ENCODE data around the gene SH3RF3. TPM values are rescaled to one million over a fixed set of nuclear protein-coding genes. Genes with fewer than 3 reads are reported as not detected.

SH3RF3 gene
- total RNA-seq, 2 donors from 2014 or later, result 8.0 to 8.8 TPM

DNA sequence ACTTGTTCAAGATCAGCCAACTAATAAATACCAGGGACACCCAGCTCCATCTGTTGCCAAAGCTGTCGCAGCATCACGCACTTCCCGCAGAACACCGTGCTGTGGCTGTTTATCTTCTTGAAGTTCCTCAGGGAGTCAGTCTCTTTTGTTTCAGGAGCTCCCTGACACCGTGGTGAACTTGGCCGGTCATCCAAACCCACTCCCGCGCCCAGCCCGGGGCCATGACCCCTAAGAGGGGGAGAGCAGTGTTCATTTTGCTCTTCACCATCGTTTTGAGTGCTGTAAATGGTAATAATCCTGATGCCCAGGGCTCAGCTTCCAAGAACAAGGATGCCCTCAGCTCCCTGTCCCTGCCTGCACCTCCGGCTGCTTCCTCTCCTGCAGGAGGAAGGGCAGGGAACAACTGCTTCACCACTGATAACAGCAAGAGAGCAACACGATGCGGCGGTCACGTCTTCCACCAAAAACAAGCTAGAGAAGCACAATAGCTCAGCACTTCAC, 353.4 kb downstream of the SH3RF3 start:
- H3K27ac ChIP-seq, result peak overlapping the region; percentile 46 to 63
- no peaks in the 10 kb centered on the region for H3K36me3 ChIP-seq
- no peaks in the 10 kb centered on the region for H3K9me3 ChIP-seq
- no peak for TF ChIP-seq CTCF (IDR thresholded peaks at IDR 0.05)
- H3K4me3 ChIP-seq, result no peak overlapping the region
- DNase-seq (ENCODE audit: low spot score), result peak; percentile 71
- no peaks in the 10 kb centered on the region for H3K27me3 ChIP-seq
- peaks cover 0 to 40% of the 10 kb centered on the region in 2 donors for H3K4me1 ChIP-seq

DNA sequence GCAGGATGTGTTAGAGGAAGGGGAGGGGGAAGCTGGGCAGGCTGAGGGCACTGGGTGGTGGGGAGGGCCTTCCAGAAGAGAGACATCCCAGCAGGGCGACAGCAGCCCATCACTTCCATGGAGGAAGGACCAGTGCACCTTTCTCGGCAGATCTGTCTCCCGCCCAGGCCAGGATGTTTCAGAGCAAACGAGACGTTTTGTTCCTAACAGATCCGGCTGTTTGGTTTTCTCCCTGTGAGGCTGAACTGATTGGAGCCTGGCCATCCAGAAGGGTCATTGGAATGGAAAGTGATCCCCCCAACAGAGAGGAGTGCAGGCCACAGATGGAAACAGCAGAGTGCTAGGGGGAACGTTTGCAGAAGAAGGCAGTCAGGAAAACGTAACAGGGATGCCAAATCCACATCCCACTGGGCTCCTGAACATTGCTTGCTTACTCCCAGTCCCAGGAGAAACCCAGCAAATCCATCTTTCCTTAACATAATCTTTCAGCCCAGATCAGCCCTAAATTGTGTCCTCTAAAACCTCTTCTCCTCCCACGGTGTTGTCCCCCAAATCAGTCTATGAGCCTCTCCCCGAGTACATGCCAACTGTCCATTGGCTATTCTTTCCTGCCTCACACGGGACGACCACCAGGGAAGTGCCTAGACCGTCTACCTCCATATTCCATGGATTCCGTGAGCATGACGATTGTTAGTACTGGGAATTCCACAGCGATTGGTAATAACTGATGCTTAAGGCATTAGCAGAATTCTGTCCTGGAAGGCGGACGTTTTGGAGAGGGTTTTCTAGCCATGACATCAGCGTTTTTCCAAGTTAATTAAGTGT, 357.9 kb downstream of the SH3RF3 start:
- no peak for DNase-seq (ENCODE audit: low spot score)

DNA sequence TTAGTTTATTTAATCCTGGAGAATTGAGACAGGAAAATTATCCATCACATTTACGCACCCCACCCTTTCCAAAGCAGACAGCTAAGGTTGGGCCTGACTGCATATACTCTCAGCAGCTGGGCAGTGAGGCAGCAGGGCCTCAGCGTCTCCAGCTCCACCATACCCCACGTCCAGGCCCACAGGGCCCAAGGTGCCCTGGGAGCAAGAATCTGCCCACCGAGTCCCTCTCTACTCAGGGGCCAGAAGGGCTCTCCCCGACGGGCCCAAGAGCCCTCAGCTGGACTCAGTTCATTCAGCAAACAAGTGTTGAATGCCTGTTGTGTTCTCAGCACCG, 358.5 kb downstream of the SH3RF3 start:
- no peak for TF ChIP-seq CTCF (IDR thresholded peaks at IDR 0.05)
- Histone ChIP-seq H3K4me3 (no peak overlapping the region), H3K36me3 (no peaks in the 10 kb centered on the region), H3K4me1 (peaks cover 0 to 14% of the 10 kb centered on the region in 2 donors), H3K9me3 (no peaks in the 10 kb centered on the region), H3K27me3 (no peaks in the 10 kb centered on the region), H3K27ac (peak overlapping the region in 1 of 2 donors; percentile 13)
- no peak for DNase-seq (ENCODE audit: low spot score)

More for the DNA sequence above, 357.9 kb downstream of the SH3RF3 start:
- Histone ChIP-seq H3K9me3 (no peaks in the 10 kb centered on the region), H3K27me3 (no peaks in the 10 kb centered on the region), H3K4me3 (no peak overlapping the region), H3K4me1 (peaks cover 0 to 20% of the 10 kb centered on the region in 2 donors), H3K27ac (peak overlapping the region in 1 of 2 donors; percentile 13), H3K36me3 (no peaks in the 10 kb centered on the region)
- TF ChIP-seq CTCF (IDR thresholded peaks at IDR 0.05), result no peak

GRCh38 chr2:109487871-109488655, 359.1 kb downstream of the SH3RF3 start:
- Histone ChIP-seq H3K4me1 (peaks cover 0 to 9% of the 10 kb centered on the region in 2 donors), H3K27ac (peak overlapping the region in 1 of 2 donors; percentile 13), H3K36me3 (no peaks in the 10 kb centered on the region), H3K27me3 (no peaks in the 10 kb centered on the region), H3K4me3 (no peak overlapping the region), H3K9me3 (no peaks in the 10 kb centered on the region)
- no peak for DNase-seq (ENCODE audit: low spot score)
- no peak for TF ChIP-seq CTCF (IDR thresholded peaks at IDR 0.05)

DNA sequence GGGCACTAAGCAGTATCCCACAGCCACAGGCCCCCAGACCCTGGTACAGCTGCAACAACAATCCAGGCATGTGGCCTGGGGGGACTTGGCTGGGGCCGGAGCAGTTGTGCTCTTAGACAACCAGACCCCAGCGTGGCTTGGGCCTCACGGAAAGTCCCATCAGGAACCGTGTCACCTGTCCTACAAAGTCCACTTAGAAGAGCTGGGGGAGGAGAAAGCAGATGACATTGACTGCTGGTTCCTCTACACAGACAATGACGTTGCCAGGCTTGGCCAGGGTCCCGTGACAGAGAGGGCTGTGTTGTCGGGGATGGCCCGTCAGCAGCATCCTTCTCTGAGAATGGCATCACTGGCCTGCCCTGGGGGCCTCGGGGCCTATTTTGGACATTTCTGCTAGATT, 360.3 kb downstream of the SH3RF3 start:
- Histone ChIP-seq H3K36me3 (no peaks in the 10 kb centered on the region), H3K9me3 (no peaks in the 10 kb centered on the region), H3K4me3 (no peak overlapping the region), H3K27ac (no peak overlapping the region), H3K4me1 (no peaks in the 10 kb centered on the region), H3K27me3 (no peaks in the 10 kb centered on the region)
- no peak for DNase-seq (ENCODE audit: low spot score)
- TF ChIP-seq CTCF (IDR thresholded peaks at IDR 0.05), result no peak
